GM18519 (cell line): ENCODE results near the gene ADGRV1.

Experiments used
- ATAC-seq: cut with Tn5 transposase; IDR thresholded peaks from one replicate; pipeline ENCODE4 v1.9.1; 2021; ENCODE audit warnings: mild to moderate bottlenecking, moderate library complexity; ENCODE audit not compliant: unreplicated experiment, low FRiP score

ADGRV1 gene

GRCh38 chr5:91119981-91120850 is 561.6 kb downstream of the ADGRV1 start:
- ATAC-seq: no peak

GRCh38 chr5:91121347-91121993 is 562.9 kb downstream of the ADGRV1 start:
- ATAC-seq: no peak

GRCh38 chr5:91122651-91123050 is 564.1 kb downstream of the ADGRV1 start:
- ATAC-seq: no peak

GRCh38 chr5:91123291-91123690 is 564.7 kb downstream of the ADGRV1 start:
- no peak for ATAC-seq

- no peak for ATAC-seq
These were observed 565.3 kb downstream of the ADGRV1 start for GRCh38 chr5:91123901-91124300.

GRCh38 chr5:91125916-91126315 is 567.3 kb downstream of the ADGRV1 start:
- no peak for ATAC-seq

- ATAC-seq: no peak
These were observed 567.9 kb downstream of the ADGRV1 start for GRCh38 chr5:91126448-91126847.

- no peak for ATAC-seq
These were observed 568.3 kb downstream of the ADGRV1 start for GRCh38 chr5:91126888-91127287.

GRCh38 chr5:91127456-91128081 is 569.0 kb downstream of the ADGRV1 start:
- no peak for ATAC-seq

GRCh38 chr5:91128604-91129003 is 570.0 kb downstream of the ADGRV1 start:
- no peak for ATAC-seq

- no peak for ATAC-seq
These were observed 571.2 kb downstream of the ADGRV1 start for GRCh38 chr5:91129748-91130147.

GRCh38 chr5:91130759-91131158 is 572.2 kb downstream of the ADGRV1 start:
- ATAC-seq: no peak

- ATAC-seq: no peak
These were observed 574.0 kb downstream of the ADGRV1 start for GRCh38 chr5:91132550-91132949.

GRCh38 chr5:91133183-91133582 is 574.6 kb downstream of the ADGRV1 start:
- no peak for ATAC-seq

- ATAC-seq: no peak
These were observed 577.1 kb downstream of the ADGRV1 start for GRCh38 chr5:91135475-91136248.

- no peak for ATAC-seq
These were observed 577.7 kb downstream of the ADGRV1 start for GRCh38 chr5:91136271-91136670.

- ATAC-seq: no peak
These were observed 579.0 kb downstream of the ADGRV1 start for GRCh38 chr5:91137647-91138046.

GRCh38 chr5:91139572-91140200 is 581.1 kb downstream of the ADGRV1 start:
- ATAC-seq: no peak

GRCh38 chr5:91140657-91141056 is 582.1 kb downstream of the ADGRV1 start:
- no peak for ATAC-seq

GRCh38 chr5:91141642-91142041 is 583.0 kb downstream of the ADGRV1 start:
- ATAC-seq: no peak
